Left forelimb (tissue), 1 donor: ENCODE data around the gene SH3GLB1.

Source experiments
- DNase-seq: peaks from one replicate; pipeline ENCODE4 v3.0.0-alpha.2; 2018; ENCODE audit warnings: low spot score

The SH3GLB1 gene

GRCh38 chr1:86733340-86733739, 29.0 kb downstream of the SH3GLB1 start:
- DNase-seq: no peak

- DNase-seq: no peak
Observed at GRCh38 chr1:86739648-86740509, 35.5 kb downstream of the SH3GLB1 start.

GRCh38 chr1:86741947-86742572, 37.7 kb downstream of the SH3GLB1 start:
- DNase-seq: no peak

GRCh38 chr1:86747304-86747703, 42.9 kb downstream of the SH3GLB1 start:
- no peak for DNase-seq

- no peak for DNase-seq
Observed at GRCh38 chr1:86748622-86749373, 44.4 kb downstream of the SH3GLB1 start.

GRCh38 chr1:86750076-86750475, 45.7 kb downstream of the SH3GLB1 start:
- no peak for DNase-seq

- DNase-seq: no peak
Observed at GRCh38 chr1:86750530-86750929, 46.2 kb downstream of the SH3GLB1 start.

GRCh38 chr1:86751923-86752322, 47.5 kb downstream of the SH3GLB1 start:
- no peak for DNase-seq

- no peak for DNase-seq
Observed at GRCh38 chr1:86753700-86754099, 49.3 kb downstream of the SH3GLB1 start.

GRCh38 chr1:86754265-86754974, 50.0 kb downstream of the SH3GLB1 start:
- DNase-seq: no peak

- DNase-seq: no peak
Observed at GRCh38 chr1:86756062-86756406, 51.7 kb downstream of the SH3GLB1 start.

- no peak for DNase-seq
Observed at GRCh38 chr1:86757272-86757984, 53.1 kb downstream of the SH3GLB1 start.

GRCh38 chr1:86758570-86758969, 54.2 kb downstream of the SH3GLB1 start:
- no peak for DNase-seq

- no peak for DNase-seq
Observed at GRCh38 chr1:86760199-86760598, 55.8 kb downstream of the SH3GLB1 start.

GRCh38 chr1:86762336-86762735, 58.0 kb downstream of the SH3GLB1 start:
- no peak for DNase-seq

GRCh38 chr1:86764523-86764922, 60.1 kb downstream of the SH3GLB1 start:
- DNase-seq: no peak

- no peak for DNase-seq
Observed at GRCh38 chr1:86765073-86765472, 60.7 kb downstream of the SH3GLB1 start.

GRCh38 chr1:86765674-86766073, 61.3 kb downstream of the SH3GLB1 start:
- no peak for DNase-seq

GRCh38 chr1:86768554-86768953, 64.2 kb downstream of the SH3GLB1 start:
- DNase-seq: no peak

GRCh38 chr1:86769065-86769464, 64.7 kb downstream of the SH3GLB1 start:
- no peak for DNase-seq
